ENCODE results near the gene ZFAND2A. TPM values are rescaled to one million over a fixed set of nuclear protein-coding genes. Genes with fewer than 3 reads are reported as not detected.
A peak's percentile ranks its signal among the peaks of the same experiment; 100 is the strongest.

ZFAND2A gene
- total and polyA plus RNA-seq, 8 donors: 15.1 to 28.9 (median 22.8) TPM

- intact Hi-C loops (cut with DNase I): no loop called here
- no peaks in the 10 kb centered on the region for H3K36me3 ChIP-seq
- H3K4me3 ChIP-seq: no peak overlapping the region
- ATAC-seq (no peak), DNase-seq (peak in 1 of 4 donors; percentile 71)
- H3K9me3 ChIP-seq: no peaks in the 10 kb centered on the region
- H3K4me1 ChIP-seq: no peaks in the 10 kb centered on the region
- TF ChIP-seq CTCF (IDR thresholded peaks at IDR 0.05): no peak
- no peaks in the 10 kb centered on the region for H3K27me3 ChIP-seq
- H3K27ac ChIP-seq: no peak overlapping the region
These were observed 56.8 kb downstream of the ZFAND2A start for GRCh38 chr7:1103009-1103788.

Other genes with a start within 250 kb of the ZFAND2A start
- 10 to 100 TPM; 25.8 to 35.1 TPM for gene ADAP1, start 205.5 kb downstream of the ZFAND2A start, total RNA-seq
- gene ADAP1, start 205.5 kb downstream of the ZFAND2A start, polyA plus RNA-seq (ENCODE audit: insufficient read length in 6 of 6): 1 to 10 TPM; 5.1 to 8.7 (median 7.6) TPM
- gene COX19, start 184.6 kb downstream of the ZFAND2A start, total RNA-seq: 10 to 100 TPM in 1 of 2 donors, 1 to 10 TPM in 1; 9.1 to 10.8 TPM
- 10 to 100 TPM; 13.1 to 18.1 (median 16.7) TPM for gene COX19, start 184.6 kb downstream of the ZFAND2A start, polyA plus RNA-seq (ENCODE audit: insufficient read length in 6 of 6)
- not detected for gene CYP2W1, start 177.0 kb downstream of the ZFAND2A start, total RNA-seq
- 10 to 100 TPM in 2 of 6 donors, 1 to 10 TPM in 4; 6.2 to 16.9 (median 9.0) TPM for gene CYP2W1, start 177.0 kb downstream of the ZFAND2A start, polyA plus RNA-seq (ENCODE audit: insufficient read length in 6 of 6)
- 10 to 100 TPM; 16.7 to 18.9 TPM for gene GPR146, start 115.7 kb downstream of the ZFAND2A start, total RNA-seq
- gene GPR146, start 115.7 kb downstream of the ZFAND2A start, polyA plus RNA-seq (ENCODE audit: insufficient read length in 6 of 6): 1 to 10 TPM; 6.3 to 8.7 (median 7.7) TPM
- gene GPER1, start 72.1 kb downstream of the ZFAND2A start, total RNA-seq: 10 to 100 TPM in 1 of 2 donors, 1 to 10 TPM in 1; 8.1 to 11.6 TPM
- gene GPER1, start 72.1 kb downstream of the ZFAND2A start, polyA plus RNA-seq (ENCODE audit: insufficient read length in 6 of 6): 1 to 10 TPM; 5.1 to 6.9 (median 5.6) TPM
- gene UNCX, start 72.7 kb upstream of the ZFAND2A start, total RNA-seq: not detected
- gene UNCX, start 72.7 kb upstream of the ZFAND2A start, polyA plus RNA-seq (ENCODE audit: insufficient read length in 6 of 6): under 1 TPM in 1 of 6 donors, not detected in 5; 0.10 TPM

Measured in left lung (tissue), 10 donors.